ENCODE data around the gene INPP5D. TPM values are rescaled to one million over a fixed set of nuclear protein-coding genes. Genes with fewer than 3 reads are reported as not detected.
"Not testable (repeated sequence)": the region's sequence is repeated elsewhere in the genome, so short reads cannot be mapped to it uniquely, and the experiment has no call there.

INPP5D gene
- total and polyA plus RNA-seq, 4 donors, result 2.9 to 18.8 (median 6.6) TPM

GRCh38 chr2:233096006-233096405 lies 35.9 kb downstream of the INPP5D start:
- Histone ChIP-seq H3K27me3 (ENCODE audit: control insufficient read depth in 4 of 4, insufficient read depth in 4 of 4, low read length in 3 of 4) (no peaks in the 10 kb centered on the region), H3K27ac (ENCODE audit: low read depth in 1 of 2, low read length in 2 of 2) (no peak overlapping the region), H3K4me3 (ENCODE audit: low read depth in 1 of 3, low read length in 3 of 3) (no peak overlapping the region), H3K36me3 (ENCODE audit: control insufficient read depth in 4 of 4, insufficient read depth in 3 of 4, low read depth in 1 of 4, low read length in 3 of 4) (no peaks in the 10 kb centered on the region), H3K4me1 (ENCODE audit: control insufficient read depth in 4 of 4, insufficient read depth in 4 of 4, low read length in 3 of 4) (no peaks in the 10 kb centered on the region), H3K9me3 (ENCODE audit: control insufficient read depth in 4 of 4, low read length in 3 of 4) (no peaks in the 10 kb centered on the region), H3K9ac (ENCODE audit: low read depth in 1 of 2, low read length in 2 of 2) (no peak overlapping the region)
- 91% methylated on average over 6 of the region's 6 CpGs for WGBS
- DNase-seq (ENCODE audit: low spot score), result no peak
- no peak for TF ChIP-seq JUND (IDR thresholded peaks at IDR 0.05)
- no peak for TF ChIP-seq HNF4G (IDR thresholded peaks at IDR 0.05)
- no peak for TF ChIP-seq NR2F2 (IDR thresholded peaks at IDR 0.05)

GRCh38 chr2:233098618-233099017 lies 38.5 kb downstream of the INPP5D start:
- WGBS, result 69% methylated on average over 11 of the region's 11 CpGs
- DNase-seq (ENCODE audit: low spot score), result no peak
- H3K27ac ChIP-seq (ENCODE audit: low read depth in 1 of 2, low read length in 2 of 2), result no peak overlapping the region
- no peaks in the 10 kb centered on the region for H3K9me3 ChIP-seq (ENCODE audit: control insufficient read depth in 4 of 4, low read length in 3 of 4)
- H3K9ac ChIP-seq (ENCODE audit: low read depth in 1 of 2, low read length in 2 of 2), result no peak overlapping the region
- TF ChIP-seq CTCF (IDR thresholded peaks at IDR 0.05; ENCODE audit: low read depth, low read length, missing input control) (peak; percentile 34), RAD21 (IDR thresholded peaks at IDR 0.05) (peak; percentile 35 to 68), MAX (IDR thresholded peaks at IDR 0.05) (no peak)
- no peaks in the 10 kb centered on the region for H3K27me3 ChIP-seq (ENCODE audit: control insufficient read depth in 4 of 4, insufficient read depth in 4 of 4, low read length in 3 of 4)
- no peaks in the 10 kb centered on the region for H3K4me1 ChIP-seq (ENCODE audit: control insufficient read depth in 4 of 4, insufficient read depth in 4 of 4, low read length in 3 of 4)
- no peaks in the 10 kb centered on the region for H3K36me3 ChIP-seq (ENCODE audit: control insufficient read depth in 4 of 4, insufficient read depth in 3 of 4, low read depth in 1 of 4, low read length in 3 of 4)
- no peak overlapping the region for H3K4me3 ChIP-seq (ENCODE audit: low read depth in 1 of 3, low read length in 3 of 3)

GRCh38 chr2:233099820-233100191 lies 39.7 kb downstream of the INPP5D start:
- H3K4me3 ChIP-seq (ENCODE audit: low read depth in 1 of 3, low read length in 3 of 3); H3K4me1 ChIP-seq (ENCODE audit: control insufficient read depth in 4 of 4, insufficient read depth in 4 of 4, low read length in 3 of 4): not testable (repeated sequence)
- WGBS, result 96% methylated on average over 7 of the region's 7 CpGs

GRCh38 chr2:233100192-233100998 lies 40.3 kb downstream of the INPP5D start:
- no peak overlapping the region for H3K9ac ChIP-seq (ENCODE audit: low read depth in 1 of 2, low read length in 2 of 2)
- no peak for DNase-seq (ENCODE audit: low spot score)
- WGBS, result 81% methylated on average over 17 of the region's 17 CpGs
- H3K9me3 ChIP-seq (ENCODE audit: control insufficient read depth in 4 of 4, low read length in 3 of 4), result no peaks in the 10 kb centered on the region
- H3K36me3 ChIP-seq (ENCODE audit: control insufficient read depth in 4 of 4, insufficient read depth in 3 of 4, low read depth in 1 of 4, low read length in 3 of 4), result no peaks in the 10 kb centered on the region
- no peaks in the 10 kb centered on the region for H3K27me3 ChIP-seq (ENCODE audit: control insufficient read depth in 4 of 4, insufficient read depth in 4 of 4, low read length in 3 of 4)
- no peaks in the 10 kb centered on the region for H3K4me1 ChIP-seq (ENCODE audit: control insufficient read depth in 4 of 4, insufficient read depth in 4 of 4, low read length in 3 of 4)
- no peak overlapping the region for H3K4me3 ChIP-seq (ENCODE audit: low read depth in 1 of 3, low read length in 3 of 3)
- no peak overlapping the region for H3K27ac ChIP-seq (ENCODE audit: low read depth in 1 of 2, low read length in 2 of 2)
- TF ChIP-seq ATF3 (IDR thresholded peaks at IDR 0.05) (no peak), RXRA (IDR thresholded peaks at IDR 0.05) (no peak), HNF4G (IDR thresholded peaks at IDR 0.05) (no peak), FOXA2 (IDR thresholded peaks at IDR 0.05) (no peak), SP1 (IDR thresholded peaks at IDR 0.05) (no peak), YY1 (IDR thresholded peaks at IDR 0.05) (no peak), NR2F2 (IDR thresholded peaks at IDR 0.05) (no peak), HNF4A (conservative IDR thresholded peaks at IDR 0.05) (no peak), REST (IDR thresholded peaks at IDR 0.05) (no peak), FOXA1 (IDR thresholded peaks at IDR 0.05) (no peak), TAF1 (conservative IDR thresholded peaks at IDR 0.05) (no peak), RAD21 (IDR thresholded peaks at IDR 0.05) (no peak)

More at GRCh38 chr2:233099820-233100191, 39.7 kb downstream of the INPP5D start:
- H3K9ac ChIP-seq (ENCODE audit: low read depth in 1 of 2, low read length in 2 of 2); H3K27ac ChIP-seq (ENCODE audit: low read depth in 1 of 2, low read length in 2 of 2); DNase-seq (ENCODE audit: low spot score); H3K27me3 ChIP-seq (ENCODE audit: control insufficient read depth in 4 of 4, insufficient read depth in 4 of 4, low read length in 3 of 4); H3K9me3 ChIP-seq (ENCODE audit: control insufficient read depth in 4 of 4, low read length in 3 of 4); H3K36me3 ChIP-seq (ENCODE audit: control insufficient read depth in 4 of 4, insufficient read depth in 3 of 4, low read depth in 1 of 4, low read length in 3 of 4): not testable (repeated sequence)

Measured in liver (tissue), 9 donors.